ENCODE measurements around the gene CAPN15.

- TF ChIP-seq, protein P1, sequence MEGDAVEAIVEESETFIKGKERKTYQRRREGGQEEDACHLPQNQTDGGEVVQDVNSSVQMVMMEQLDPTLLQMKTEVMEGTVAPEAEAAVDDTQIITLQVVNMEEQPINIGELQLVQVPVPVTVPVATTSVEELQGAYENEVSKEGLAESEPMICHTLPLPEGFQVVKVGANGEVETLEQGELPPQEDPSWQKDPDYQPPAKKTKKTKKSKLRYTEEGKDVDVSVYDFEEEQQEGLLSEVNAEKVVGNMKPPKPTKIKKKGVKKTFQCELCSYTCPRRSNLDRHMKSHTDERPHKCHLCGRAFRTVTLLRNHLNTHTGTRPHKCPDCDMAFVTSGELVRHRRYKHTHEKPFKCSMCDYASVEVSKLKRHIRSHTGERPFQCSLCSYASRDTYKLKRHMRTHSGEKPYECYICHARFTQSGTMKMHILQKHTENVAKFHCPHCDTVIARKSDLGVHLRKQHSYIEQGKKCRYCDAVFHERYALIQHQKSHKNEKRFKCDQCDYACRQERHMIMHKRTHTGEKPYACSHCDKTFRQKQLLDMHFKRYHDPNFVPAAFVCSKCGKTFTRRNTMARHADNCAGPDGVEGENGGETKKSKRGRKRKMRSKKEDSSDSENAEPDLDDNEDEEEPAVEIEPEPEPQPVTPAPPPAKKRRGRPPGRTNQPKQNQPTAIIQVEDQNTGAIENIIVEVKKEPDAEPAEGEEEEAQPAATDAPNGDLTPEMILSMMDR (IDR thresholded peaks at IDR 0.05; ENCODE audit: insufficient read depth, low read depth, low read length) = no peak
- no peak for TF ChIP-seq EZH2 (IDR thresholded peaks at IDR 0.05; ENCODE audit: insufficient read depth, low read length)
These were observed 24.1 kb upstream of the CAPN15 start for GRCh38 chr16:503150-504071.
